Mesendoderm (in vitro differentiated cells): ENCODE data around the gene TGM4.

Experiments
- DNase-seq: peaks from one replicate; pipeline ENCODE4 v3.0.0; 2013
- H2AK5ac ChIP-seq: 2 replicates; pipeline ENCODE4 v1.6.1; 2013; ENCODE audit warnings: low read length, inconsistent platforms
- H2BK120ac ChIP-seq: 2 replicates; pipeline ENCODE4 v1.6.1; 2013; ENCODE audit warnings: low read depth, mild to moderate bottlenecking, low read length, moderate library complexity, mixed read lengths
- H2BK15ac ChIP-seq: replicated peaks from 2 replicates; pipeline ENCODE4 v1.6.1; 2013; ENCODE audit warnings: low read depth, mild to moderate bottlenecking, moderate library complexity
- H2BK5ac ChIP-seq: 2 replicates; pipeline ENCODE4 v1.6.1; 2013; ENCODE audit warnings: low read length, inconsistent platforms
- H3K18ac ChIP-seq: 2 replicates; pipeline ENCODE4 v1.6.1; 2013; ENCODE audit warnings: mild to moderate bottlenecking, low read length, mixed read lengths
- H3K23ac ChIP-seq: one replicate; pipeline ENCODE4 v1.6.1; 2013; ENCODE audit warnings: low read length
- H3K27ac ChIP-seq: 2 replicates; pipeline ENCODE4 v1.5.1; 2013; ENCODE audit warnings: low read depth, mild to moderate bottlenecking, inconsistent platforms, low read length, moderate library complexity
- H3K27me3 ChIP-seq: 2 replicates; pipeline ENCODE4 v1.6.1; 2013; ENCODE audit warnings: low read length, control low read depth, mild to moderate bottlenecking, inconsistent platforms; ENCODE audit not compliant: insufficient read depth, poor library complexity
- H3K36me3 ChIP-seq: 2 replicates; pipeline ENCODE4 v1.6.1; 2013; ENCODE audit warnings: low read length, inconsistent platforms; ENCODE audit not compliant: control insufficient read depth, insufficient read depth
- H3K4ac ChIP-seq: one replicate; pipeline ENCODE4 v1.6.1; 2013; ENCODE audit warnings: low read depth, mild to moderate bottlenecking, low read length, moderate library complexity
- H3K4me1 ChIP-seq: 2 replicates; pipeline ENCODE4 v1.6.1; 2013; ENCODE audit warnings: low read depth, low read length, inconsistent platforms; ENCODE audit not compliant: control insufficient read depth
- H3K4me2 ChIP-seq: 2 replicates; pipeline ENCODE4 v1.6.1; 2013; ENCODE audit warnings: low read length
- H3K4me3 ChIP-seq: 2 replicates; pipeline ENCODE4 v1.5.1; 2013; ENCODE audit warnings: mild to moderate bottlenecking, low read length
- H3K56ac ChIP-seq: one replicate; pipeline ENCODE4 v1.6.1; 2013; ENCODE audit warnings: low read length
- H3K79me1 ChIP-seq: 2 replicates; pipeline ENCODE4 v1.6.1; 2013; ENCODE audit warnings: low read length, inconsistent platforms
- H3K79me2 ChIP-seq: 2 replicates; pipeline ENCODE4 v1.6.1; 2013; ENCODE audit warnings: mild to moderate bottlenecking, low read length; ENCODE audit not compliant: control insufficient read depth, insufficient read depth
- H3K9ac ChIP-seq: 2 replicates; pipeline ENCODE4 v1.6.1; 2013; ENCODE audit warnings: low read length, inconsistent platforms
- H4K5ac ChIP-seq: one replicate; pipeline ENCODE4 v1.6.1; 2013; ENCODE audit warnings: low read length
- H4K8ac ChIP-seq: one replicate; pipeline ENCODE4 v1.6.1; 2013; ENCODE audit warnings: low read depth, mild to moderate bottlenecking, control low read depth, low read length, moderate library complexity
- WGBS: extraction: QIAGEN DNeasy Blood & Tissue Kit; methylation state at CpG from one replicate; pipeline ENCODE4 v1.1.7; 2013; ENCODE audit warnings: low lambda C conversion rate, missing lambda C conversion rate; ENCODE audit not compliant: insufficient coverage; ENCODE audit errors: extremely low coverage; 5-methylcytosine and 5-hydroxymethylcytosine counted together

The TGM4 gene

GRCh38 chr3:44932271-44932670 is 57.9 kb downstream of the TGM4 start:
- Histone ChIP-seq H3K18ac (no peak overlapping the region), H3K27me3 (no peaks in the 10 kb centered on the region), H2BK120ac (no peak overlapping the region), H3K23ac (no peak overlapping the region), H3K4ac (no peak overlapping the region), H3K4me3 (no peak overlapping the region), H3K27ac (no peak overlapping the region), H3K79me2 (no peaks in the 10 kb centered on the region), H2BK5ac (no peak overlapping the region), H3K56ac (no peak overlapping the region), H3K79me1 (no peaks in the 10 kb centered on the region), H4K5ac (no peak overlapping the region), H3K9ac (no peak overlapping the region), H4K8ac (no peak overlapping the region), H3K4me2 (no peak overlapping the region), H3K36me3 (no peaks in the 10 kb centered on the region), H2AK5ac (no peak overlapping the region), H3K4me1 (no peaks in the 10 kb centered on the region), H2BK15ac (no peak overlapping the region)
- WGBS: no CpG with 5 or more reads among the region's 2 CpGs
- DNase-seq: no peak

- H3K4me3 ChIP-seq: no peak overlapping the region
- DNase-seq: no peak
- H3K79me2 ChIP-seq: no peaks in the 10 kb centered on the region
- H3K36me3 ChIP-seq: no peaks in the 10 kb centered on the region
- H3K27ac ChIP-seq: no peak overlapping the region
- no peak overlapping the region for H3K4ac ChIP-seq
- H2AK5ac ChIP-seq: no peak overlapping the region
- no peaks in the 10 kb centered on the region for H3K4me1 ChIP-seq
- H2BK120ac ChIP-seq: no peak overlapping the region
- H3K27me3 ChIP-seq: no peaks in the 10 kb centered on the region
- H3K4me2 ChIP-seq: no peak overlapping the region
- no peak overlapping the region for H4K8ac ChIP-seq
- no peak overlapping the region for H3K18ac ChIP-seq
- no peaks in the 10 kb centered on the region for H3K79me1 ChIP-seq
- no peak overlapping the region for H3K9ac ChIP-seq
- H3K23ac ChIP-seq: no peak overlapping the region
- no CpG with 5 or more reads among the region's 14 CpGs for WGBS
- no peak overlapping the region for H2BK5ac ChIP-seq
- no peak overlapping the region for H2BK15ac ChIP-seq
- no peak overlapping the region for H4K5ac ChIP-seq
- no peak overlapping the region for H3K56ac ChIP-seq
Measured at GRCh38 chr3:44932986-44933944, 58.9 kb downstream of the TGM4 start.

GRCh38 chr3:44939581-44940036 is 65.2 kb downstream of the TGM4 start:
- no peak overlapping the region for H4K5ac ChIP-seq
- no peak overlapping the region for H2BK5ac ChIP-seq
- no peak overlapping the region for H3K23ac ChIP-seq
- no peaks in the 10 kb centered on the region for H3K36me3 ChIP-seq
- no peak overlapping the region for H2BK15ac ChIP-seq
- no peaks in the 10 kb centered on the region for H3K79me2 ChIP-seq
- H3K27ac ChIP-seq: no peak overlapping the region
- H3K79me1 ChIP-seq: peaks cover 5% of the 10 kb centered on the region
- H4K8ac ChIP-seq: no peak overlapping the region
- no peak overlapping the region for H2BK120ac ChIP-seq
- no CpG with 5 or more reads among the region's 6 CpGs for WGBS
- H3K9ac ChIP-seq: no peak overlapping the region
- H2AK5ac ChIP-seq: no peak overlapping the region
- H3K18ac ChIP-seq: no peak overlapping the region
- DNase-seq: no peak
- H3K56ac ChIP-seq: no peak overlapping the region
- H3K27me3 ChIP-seq: no peaks in the 10 kb centered on the region
- no peaks in the 10 kb centered on the region for H3K4me1 ChIP-seq
- H3K4ac ChIP-seq: no peak overlapping the region
- H3K4me3 ChIP-seq: no peak overlapping the region
- H3K4me2 ChIP-seq: no peak overlapping the region

- no peak overlapping the region for H3K18ac ChIP-seq
- no peaks in the 10 kb centered on the region for H3K36me3 ChIP-seq
- no peaks in the 10 kb centered on the region for H3K27me3 ChIP-seq
- H3K9ac ChIP-seq: no peak overlapping the region
- no peak overlapping the region for H2BK15ac ChIP-seq
- no peak overlapping the region for H3K27ac ChIP-seq
- H2BK120ac ChIP-seq: no peak overlapping the region
- H3K79me1 ChIP-seq: peaks cover 6% of the 10 kb centered on the region
- no peak overlapping the region for H4K8ac ChIP-seq
- no CpG with 5 or more reads among the region's 9 CpGs for WGBS
- no peak overlapping the region for H3K56ac ChIP-seq
- H3K4me2 ChIP-seq: no peak overlapping the region
- no peak overlapping the region for H2BK5ac ChIP-seq
- H3K4ac ChIP-seq: no peak overlapping the region
- H2AK5ac ChIP-seq: no peak overlapping the region
- H3K4me3 ChIP-seq: no peak overlapping the region
- no peak overlapping the region for H4K5ac ChIP-seq
- H3K79me2 ChIP-seq: no peaks in the 10 kb centered on the region
- H3K23ac ChIP-seq: no peak overlapping the region
- H3K4me1 ChIP-seq: no peaks in the 10 kb centered on the region
- no peak for DNase-seq
Measured at GRCh38 chr3:44942202-44942921, 68.0 kb downstream of the TGM4 start.

GRCh38 chr3:44948239-44948638 is 73.8 kb downstream of the TGM4 start:
- Histone ChIP-seq H4K8ac (no peak overlapping the region), H3K23ac (no peak overlapping the region)
- no CpG with 5 or more reads among the region's 3 CpGs for WGBS

More at GRCh38 chr3:44948239-44948638, 73.8 kb downstream of the TGM4 start:
- Histone ChIP-seq H2BK120ac (no peak overlapping the region), H3K36me3 (no peaks in the 10 kb centered on the region), H2BK15ac (no peak overlapping the region), H3K4ac (no peak overlapping the region), H2BK5ac (no peak overlapping the region), H3K27ac (no peak overlapping the region), H4K5ac (no peak overlapping the region), H2AK5ac (no peak overlapping the region), H3K4me1 (no peaks in the 10 kb centered on the region), H3K9ac (no peak overlapping the region), H3K4me2 (no peak overlapping the region), H3K4me3 (no peak overlapping the region), H3K79me2 (no peaks in the 10 kb centered on the region), H3K27me3 (no peaks in the 10 kb centered on the region), H3K56ac (no peak overlapping the region), H3K79me1 (peaks cover 6% of the 10 kb centered on the region), H3K18ac (no peak overlapping the region)
- no peak for DNase-seq
